NCI-H146 treated with DMSO at 0.1 percent for 48 hours (cell line): ENCODE data around the gene RUBCNL.

Experiments
- DNase-seq: peaks from one replicate; lab custom pipeline; 2025; ENCODE audit not compliant: unreplicated experiment; lab: John Stamatoyannopoulos, UW

Gene RUBCNL

GRCh38 chr13:46342538-46342937, 44.5 kb downstream of the RUBCNL start:
- DNase-seq, result no peak

DNA sequence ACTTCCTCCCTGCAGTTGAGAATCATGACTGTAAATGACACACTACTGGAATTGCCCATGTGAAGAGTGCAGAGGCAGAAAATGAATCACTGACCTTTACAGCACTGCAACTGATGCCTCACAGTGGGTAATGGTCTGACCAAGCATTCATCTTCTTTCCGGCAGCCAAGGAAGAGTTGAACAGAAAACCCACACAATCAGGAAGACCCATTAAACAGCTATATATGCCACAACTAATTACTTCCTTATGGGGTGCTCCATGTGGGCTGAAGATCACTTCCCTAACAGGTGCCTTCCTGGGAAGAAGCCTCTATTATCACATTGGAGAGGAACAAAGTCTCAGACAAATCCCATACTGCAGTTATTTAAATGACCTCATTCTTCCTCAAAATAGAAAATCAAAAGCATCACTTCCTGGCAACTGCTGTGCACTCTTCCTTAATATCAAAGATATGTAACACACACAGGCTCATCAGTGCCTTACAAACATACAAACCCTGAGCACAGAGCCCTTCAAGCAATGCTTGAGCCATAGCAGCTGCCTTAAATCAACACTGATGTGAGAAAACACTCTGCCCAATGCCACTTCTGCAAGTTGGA, 45.8 kb downstream of the RUBCNL start:
- no peak for DNase-seq

DNA sequence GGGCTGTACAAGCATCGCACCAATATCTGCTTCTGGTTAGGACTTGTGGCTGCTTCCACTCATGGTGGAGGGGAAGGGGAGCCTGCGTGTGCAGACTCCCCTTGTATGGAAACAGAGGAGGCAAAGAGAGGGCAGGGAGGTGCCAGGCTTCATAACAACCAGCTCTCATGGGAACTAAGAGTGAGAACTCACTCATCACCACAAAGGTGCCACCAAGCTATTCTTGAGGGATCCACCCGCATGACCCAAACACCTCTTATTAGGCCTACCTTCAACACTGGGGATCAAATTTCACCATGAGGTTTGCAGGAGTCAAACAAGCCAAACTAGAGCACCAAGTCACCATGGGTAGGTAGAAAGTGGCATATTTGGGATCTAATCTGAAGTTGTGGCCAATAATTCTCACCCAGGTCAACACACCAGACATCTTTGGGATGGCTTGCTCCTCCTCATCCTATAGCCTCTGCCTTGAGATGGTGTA, 46.4 kb downstream of the RUBCNL start:
- no peak for DNase-seq

- DNase-seq, result no peak
Measured at GRCh38 chr13:46340011-46340410, 47.0 kb downstream of the RUBCNL start.

DNA sequence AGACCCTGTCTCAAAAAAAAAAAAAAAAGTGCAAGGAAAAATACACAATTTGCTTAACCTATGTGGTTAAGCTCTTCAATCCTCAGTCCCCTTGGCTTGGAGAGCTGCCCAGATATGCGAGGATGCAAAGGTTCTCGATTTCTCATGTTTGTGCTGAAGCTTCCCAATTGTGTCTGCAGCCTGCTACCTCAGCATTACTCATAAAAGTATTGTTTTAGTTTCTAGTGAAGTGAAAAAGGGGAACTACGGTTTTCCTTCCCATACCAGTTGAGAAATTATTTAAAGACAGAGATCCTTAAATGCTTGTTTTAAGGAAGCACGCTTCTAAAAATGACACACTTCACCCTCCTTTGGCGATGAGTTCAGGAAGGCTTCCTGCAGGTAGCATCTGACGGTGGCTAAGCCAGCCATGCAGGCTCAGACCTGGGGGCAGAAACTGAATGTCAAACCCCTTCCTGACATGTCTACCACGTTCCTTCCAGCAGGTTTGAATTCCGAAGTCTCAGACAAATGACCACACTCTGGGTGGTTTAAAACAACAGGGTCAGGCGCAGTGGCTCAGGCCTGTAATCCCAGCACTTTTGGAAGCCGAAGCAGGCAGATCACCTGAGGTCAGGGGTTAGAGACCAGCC, 47.9 kb downstream of the RUBCNL start:
- no peak for DNase-seq

DNA sequence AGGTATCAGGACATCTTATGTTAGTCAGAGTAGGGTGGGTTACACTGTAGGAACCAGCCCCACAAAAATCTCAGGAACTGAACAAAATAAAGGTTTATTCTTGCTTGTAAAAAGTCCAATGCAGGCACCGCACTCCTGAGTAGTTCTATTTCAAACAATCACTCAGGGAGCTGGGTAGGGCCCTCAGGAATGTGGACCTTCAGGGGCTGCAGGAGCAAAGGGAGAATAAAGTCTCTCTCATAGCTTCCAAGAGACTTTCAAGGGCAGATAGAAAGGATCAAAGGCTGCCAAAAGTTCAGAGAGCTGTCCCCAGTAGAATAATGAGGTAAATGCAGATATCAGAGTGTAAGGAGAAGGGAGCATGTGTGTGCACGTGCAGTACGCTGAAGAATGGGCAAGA, 49.4 kb downstream of the RUBCNL start:
- DNase-seq, result no peak

DNA sequence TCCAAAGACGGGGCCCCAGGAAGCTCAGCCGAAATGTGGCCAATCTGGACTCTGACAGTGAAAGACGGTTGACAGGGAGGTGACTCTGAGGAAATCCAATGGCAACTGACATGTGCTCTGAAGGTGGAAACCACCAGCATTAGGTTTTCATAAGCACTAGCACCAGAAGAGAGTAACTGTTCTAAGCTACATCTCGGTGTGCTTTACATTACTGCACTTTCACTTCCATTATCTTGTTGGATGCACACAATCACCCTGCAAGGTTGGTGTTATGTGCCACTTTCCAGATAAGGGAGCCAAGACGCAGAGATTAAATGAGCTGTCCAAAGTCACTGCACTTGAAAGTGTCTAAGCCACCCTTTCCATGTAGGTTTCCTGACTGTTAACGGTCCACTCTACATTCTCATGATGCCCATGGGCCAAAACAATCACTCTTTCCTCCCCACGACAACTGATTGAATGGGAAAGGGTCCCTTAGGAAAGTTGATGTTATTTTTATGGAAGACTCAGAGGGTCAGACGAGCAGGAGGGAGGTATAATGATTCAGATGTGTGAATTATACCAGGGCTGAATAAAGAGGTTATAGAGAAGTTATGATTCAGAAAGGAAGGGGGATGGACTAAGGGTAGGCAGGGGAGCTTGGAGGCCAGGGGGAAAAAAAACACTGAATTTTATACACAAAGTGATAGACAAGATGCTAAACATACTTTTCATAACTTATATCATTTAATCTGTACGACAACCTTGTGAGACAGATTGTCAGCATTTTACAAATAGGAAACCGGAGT, 52.8 kb downstream of the RUBCNL start:
- DNase-seq, result no peak

DNA sequence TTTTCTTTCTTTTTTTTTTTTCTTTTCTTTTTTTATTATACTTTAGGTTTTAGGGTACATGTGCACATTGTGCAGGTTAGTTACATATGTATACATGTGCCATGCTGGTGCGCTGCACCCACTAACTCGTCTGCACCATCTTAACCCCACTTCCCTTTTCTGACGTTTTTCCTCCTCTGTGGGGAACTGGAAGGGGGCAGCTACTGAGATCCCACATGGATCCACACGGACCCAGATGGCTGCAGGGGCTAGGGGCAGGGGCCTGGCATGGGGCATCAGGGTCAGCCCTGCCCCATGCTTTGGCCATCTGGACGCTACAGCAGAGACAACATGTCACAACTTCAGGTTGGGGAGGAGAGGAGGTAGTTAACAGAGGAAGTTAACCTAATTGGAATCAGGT, 54.3 kb downstream of the RUBCNL start:
- DNase-seq, result no peak

DNA sequence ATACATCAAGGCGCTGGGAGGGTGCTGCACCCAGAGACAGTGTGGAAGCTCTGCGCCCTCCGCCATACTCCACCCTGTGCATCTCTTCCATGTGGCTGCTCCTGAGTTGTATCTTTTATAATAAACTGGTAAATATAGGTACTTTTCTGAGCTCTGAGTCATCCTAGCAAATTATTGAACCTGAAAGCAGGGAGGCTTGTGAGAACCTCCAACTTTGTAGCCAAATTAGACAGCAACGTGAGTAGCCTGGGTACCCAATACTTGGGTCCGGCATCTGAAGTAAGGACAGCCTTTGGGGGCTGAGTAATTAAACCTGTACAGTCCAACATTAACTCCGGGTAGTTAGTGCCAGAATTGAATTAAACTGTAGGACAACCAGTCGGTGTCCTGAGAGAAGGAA, 57.4 kb downstream of the RUBCNL start:
- DNase-seq, result no peak

- no peak for DNase-seq
Measured at GRCh38 chr13:46327246-46327645, 59.8 kb downstream of the RUBCNL start.

- DNase-seq, result no peak
Measured at GRCh38 chr13:46324976-46325375, 62.1 kb downstream of the RUBCNL start.

DNA sequence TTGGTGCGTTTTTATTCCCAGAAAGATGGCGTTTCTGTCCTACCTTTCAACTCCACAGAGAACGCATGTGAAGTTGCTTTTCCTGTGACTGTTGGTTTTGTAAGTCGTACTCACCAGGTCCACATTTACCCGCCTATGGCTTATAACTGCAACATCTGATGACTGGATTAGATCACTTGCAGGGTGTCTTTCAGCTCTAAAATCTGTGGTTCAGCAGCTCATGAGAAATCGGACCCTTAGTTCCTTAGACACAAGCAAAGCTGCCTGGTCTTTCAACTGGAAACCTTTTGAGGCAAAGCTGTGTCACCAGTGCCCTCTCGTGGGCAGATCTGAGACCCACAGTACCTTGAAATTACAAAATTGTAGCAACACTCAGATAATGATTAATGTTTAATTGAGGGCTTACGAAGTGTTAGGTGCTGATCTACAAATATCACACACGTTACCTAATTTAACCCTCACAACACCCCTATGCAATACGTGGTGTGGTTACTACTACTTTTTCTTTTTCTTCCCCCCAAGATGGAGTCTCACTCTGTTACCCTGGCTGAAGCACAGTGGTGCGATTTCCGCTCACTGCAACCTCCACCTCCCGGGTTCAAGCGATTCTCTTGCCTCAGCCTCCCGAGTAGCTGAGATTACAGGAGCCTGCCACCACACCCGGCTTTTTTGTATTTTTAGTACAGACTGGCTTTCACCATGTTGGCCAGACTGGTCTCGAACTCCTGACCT, 65.4 kb downstream of the RUBCNL start:
- no peak for DNase-seq

- DNase-seq, result no peak
Measured at GRCh38 chr13:46320821-46321220, 66.2 kb downstream of the RUBCNL start.

- DNase-seq, result no peak
Measured at GRCh38 chr13:46320406-46320805, 66.6 kb downstream of the RUBCNL start.

- DNase-seq, result no peak
Measured at GRCh38 chr13:46318986-46319385, 68.1 kb downstream of the RUBCNL start.

GRCh38 chr13:46317120-46317519, 69.9 kb downstream of the RUBCNL start:
- no peak for DNase-seq

- no peak for DNase-seq
Measured at GRCh38 chr13:46315491-46316075, 71.5 kb downstream of the RUBCNL start.

DNA sequence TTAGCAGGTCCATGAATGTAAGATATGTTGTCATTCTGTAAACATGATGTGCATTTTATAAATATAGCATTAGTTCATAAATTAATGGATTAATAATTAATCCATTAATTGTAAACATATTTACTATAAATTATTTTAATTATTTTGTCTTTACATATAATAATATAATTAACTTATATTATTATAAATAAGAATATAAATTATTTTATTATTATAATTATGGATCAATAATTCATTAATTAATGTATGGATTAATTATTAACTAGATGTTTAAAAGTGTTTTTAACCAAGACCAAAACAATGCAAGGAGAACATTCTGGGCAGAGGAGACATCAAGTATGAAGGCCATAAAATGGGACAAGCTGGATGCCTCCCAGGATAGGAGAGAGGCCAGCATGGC, 72.0 kb downstream of the RUBCNL start:
- no peak for DNase-seq

GRCh38 chr13:46314587-46314986, 72.5 kb downstream of the RUBCNL start:
- no peak for DNase-seq

GRCh38 chr13:46313432-46314257, 73.4 kb downstream of the RUBCNL start:
- no peak for DNase-seq
